Activated B cell treated with CpG ODN at 0.5 μM for 24 hours (primary cell): ENCODE measurements around the gene DARS1. TPM values are rescaled to one million over a fixed set of nuclear protein-coding genes. Genes with fewer than 3 reads are reported as not detected.

Source experiments
- ATAC-seq: fragments of 200-7000 bp; cut with Tn5 transposase; one replicate; pipeline ENCODE4 v1.10.0; 2021; ENCODE audit warnings: low read depth, mild to moderate bottlenecking, moderate library complexity
- CTCF ChIA-PET: fragments of 350-600 bp; sonication (Branson Sonifier 250); formaldehyde crosslinking; loops from one replicate; lab custom pipeline; 2021; ENCODE audit warnings: antibody characterized with exemption; lab: Charles Lee
- POLR2A ChIA-PET: fragments of 350-600 bp; sonication (Branson Sonifier 250); formaldehyde crosslinking; loops from one replicate; lab custom pipeline; 2021; ENCODE audit warnings: antibody characterized with exemption; lab: Charles Lee
- DNase-seq: peaks from one replicate; pipeline ENCODE4 v3.0.0; 2022
- H3K27ac Mint-ChIP-seq: one replicate; pipeline ENCODE4 v1.8.0; 2020; ENCODE audit warnings: mixed read lengths
- H3K27me3 Mint-ChIP-seq: one replicate; pipeline ENCODE4 v1.8.0; 2021; ENCODE audit warnings: mixed read lengths
- H3K36me3 Mint-ChIP-seq: one replicate; pipeline ENCODE4 v1.8.0; 2021; ENCODE audit warnings: low read depth, mixed read lengths
- H3K4me1 Mint-ChIP-seq: one replicate; pipeline ENCODE4 v1.8.0; 2021; ENCODE audit warnings: mixed read lengths
- H3K4me3 Mint-ChIP-seq: one replicate; pipeline ENCODE4 v1.8.0; 2020; ENCODE audit warnings: mild to moderate bottlenecking, mixed read lengths
- H3K9me3 Mint-ChIP-seq: one replicate; pipeline ENCODE4 v1.8.0; 2020; ENCODE audit warnings: mixed read lengths
- intact Hi-C: fragments of 100-400 bp; cut with micrococcal nuclease; formaldehyde crosslinking; loops from one replicate; pipeline ENCODE4 v1.15.1; 2024
- total RNA-seq: library from RNA; stranded (reverse); gene quantifications from 2 replicates; pipeline ENCODE4 v1.2.3, GENCODE V29; 2022
- TF ChIP-seq, protein P1 (sequence below): fragments of 200-600 bp; IDR thresholded peaks from one replicate; pipeline ENCODE4 v1.8.0; 2022; ENCODE audit warnings: antibody characterized with exemption, mild to moderate bottlenecking

The DARS1 gene
- total RNA-seq, 1 donor from 2014 or later: 96.3 TPM

- peaks cover 4% of the 10 kb centered on the region for H3K4me1 Mint-ChIP-seq
- DNase-seq (no peak), ATAC-seq (no peak)
- POLR2A ChIA-PET: no interaction called here
- H3K9me3 Mint-ChIP-seq: no peaks in the 10 kb centered on the region
- H3K36me3 Mint-ChIP-seq: no peaks in the 10 kb centered on the region
- no peak overlapping the region for H3K4me3 Mint-ChIP-seq
- CTCF ChIA-PET: no interaction called here
- TF ChIP-seq, protein P1, sequence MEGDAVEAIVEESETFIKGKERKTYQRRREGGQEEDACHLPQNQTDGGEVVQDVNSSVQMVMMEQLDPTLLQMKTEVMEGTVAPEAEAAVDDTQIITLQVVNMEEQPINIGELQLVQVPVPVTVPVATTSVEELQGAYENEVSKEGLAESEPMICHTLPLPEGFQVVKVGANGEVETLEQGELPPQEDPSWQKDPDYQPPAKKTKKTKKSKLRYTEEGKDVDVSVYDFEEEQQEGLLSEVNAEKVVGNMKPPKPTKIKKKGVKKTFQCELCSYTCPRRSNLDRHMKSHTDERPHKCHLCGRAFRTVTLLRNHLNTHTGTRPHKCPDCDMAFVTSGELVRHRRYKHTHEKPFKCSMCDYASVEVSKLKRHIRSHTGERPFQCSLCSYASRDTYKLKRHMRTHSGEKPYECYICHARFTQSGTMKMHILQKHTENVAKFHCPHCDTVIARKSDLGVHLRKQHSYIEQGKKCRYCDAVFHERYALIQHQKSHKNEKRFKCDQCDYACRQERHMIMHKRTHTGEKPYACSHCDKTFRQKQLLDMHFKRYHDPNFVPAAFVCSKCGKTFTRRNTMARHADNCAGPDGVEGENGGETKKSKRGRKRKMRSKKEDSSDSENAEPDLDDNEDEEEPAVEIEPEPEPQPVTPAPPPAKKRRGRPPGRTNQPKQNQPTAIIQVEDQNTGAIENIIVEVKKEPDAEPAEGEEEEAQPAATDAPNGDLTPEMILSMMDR: no peak
- no peaks in the 10 kb centered on the region for H3K27me3 Mint-ChIP-seq
- intact Hi-C loops: no loop called here
- H3K27ac Mint-ChIP-seq: no peak overlapping the region
These were observed 46.3 kb upstream of the DARS1 start for GRCh38 chr2:136031711-136032110.

GRCh38 chr2:136030406-136030805 is 45.0 kb upstream of the DARS1 start:
- ATAC-seq (no peak), DNase-seq (no peak)
- Mint-ChIP-seq H3K27ac (no peak overlapping the region), H3K4me3 (no peak overlapping the region), H3K36me3 (no peaks in the 10 kb centered on the region), H3K4me1 (peaks cover 12% of the 10 kb centered on the region), H3K9me3 (no peaks in the 10 kb centered on the region), H3K27me3 (no peaks in the 10 kb centered on the region)
- POLR2A ChIA-PET: interaction anchor here (1.3 kb wide), 1 partner anchor 11 kb away, joined by 4 read pairs; no protein-coding TSS in a partner anchor
- intact Hi-C loops: no loop called here
- TF ChIP-seq, protein P1: no peak
- CTCF ChIA-PET: no interaction called here

DNA sequence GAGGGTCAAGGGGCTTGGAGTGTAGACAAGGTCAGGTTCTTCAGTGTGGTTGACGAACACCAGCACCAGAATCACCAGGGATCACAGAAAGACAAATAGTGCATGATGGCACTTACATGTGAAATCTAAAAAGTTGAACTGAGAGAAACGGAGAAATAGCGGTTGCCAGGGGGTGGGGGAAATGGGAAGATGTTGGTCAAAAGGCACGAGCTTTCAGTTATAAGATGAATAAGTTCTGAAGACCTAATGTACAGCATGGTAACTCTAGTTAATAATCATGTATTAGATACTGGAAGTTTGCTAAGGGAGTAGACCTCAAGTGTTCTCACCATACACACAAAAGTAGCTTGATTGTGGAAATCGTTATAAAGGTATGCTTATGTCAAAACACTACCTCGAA is 43.7 kb upstream of the DARS1 start:
- H3K4me1 Mint-ChIP-seq: peaks cover 17% of the 10 kb centered on the region
- TF ChIP-seq, protein P1: no peak
- H3K36me3 Mint-ChIP-seq: no peaks in the 10 kb centered on the region
- intact Hi-C loops: no loop called here
- ATAC-seq (no peak), DNase-seq (no peak)
- H3K4me3 Mint-ChIP-seq: no peak overlapping the region
- H3K27ac Mint-ChIP-seq: no peak overlapping the region
- H3K9me3 Mint-ChIP-seq: no peaks in the 10 kb centered on the region
- ChIA-PET CTCF (interaction anchor here (0.6 kb wide), 1 partner anchor 43 kb away, joined by 3 read pairs; no protein-coding TSS in a partner anchor), POLR2A (interaction anchor here (0.6 to 1.3 kb wide), 3 partner anchors 10 to 94 kb away, joined by 3 to 10 read pairs (median 4); no protein-coding TSS in a partner anchor)
- no peaks in the 10 kb centered on the region for H3K27me3 Mint-ChIP-seq

- Mint-ChIP-seq H3K4me3 (no peak overlapping the region), H3K27ac (no peak overlapping the region), H3K9me3 (no peaks in the 10 kb centered on the region), H3K27me3 (no peaks in the 10 kb centered on the region), H3K4me1 (peaks cover 17% of the 10 kb centered on the region), H3K36me3 (no peaks in the 10 kb centered on the region)
- no peak for DNase-seq
- ChIA-PET CTCF (no interaction called here), POLR2A (interaction anchor here (0.7 to 1.1 kb wide), 3 partner anchors 23 to 104 kb away, joined by 3 to 4 read pairs (median 3); no protein-coding TSS in a partner anchor)
- intact Hi-C loops: no loop called here
- TF ChIP-seq, protein P1: no peak
- ATAC-seq: no peak
These were observed 42.6 kb upstream of the DARS1 start for GRCh38 chr2:136028001-136028400.

DNA sequence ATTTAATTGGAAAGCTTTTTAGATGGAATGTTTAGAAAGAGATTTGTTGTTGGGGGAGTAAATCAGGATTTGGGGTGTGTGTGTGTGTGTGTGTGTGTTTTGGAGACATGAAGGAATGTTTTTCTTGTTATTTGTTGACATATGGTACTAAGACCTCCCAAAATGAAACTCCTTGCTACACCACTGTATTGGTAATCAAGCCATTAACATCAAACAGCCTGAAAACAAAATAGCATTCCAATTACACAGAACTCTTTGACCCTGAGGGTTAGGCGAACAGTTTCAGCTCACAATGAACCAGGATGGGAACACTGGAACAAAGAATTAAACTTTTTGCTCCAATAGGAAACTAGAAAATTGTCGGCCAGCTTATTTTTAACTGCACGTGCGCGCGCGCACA is 41.7 kb upstream of the DARS1 start:
- ChIA-PET POLR2A (interaction anchor here (0.6 to 1.1 kb wide), 2 partner anchors 24 to 156 kb away, joined by 3 to 4 read pairs; no protein-coding TSS in a partner anchor), CTCF (no interaction called here)
- ATAC-seq (no peak), DNase-seq (no peak)
- Mint-ChIP-seq H3K36me3 (no peaks in the 10 kb centered on the region), H3K4me3 (no peak overlapping the region), H3K9me3 (no peaks in the 10 kb centered on the region), H3K27me3 (no peaks in the 10 kb centered on the region), H3K27ac (no peak overlapping the region), H3K4me1 (peaks cover 17% of the 10 kb centered on the region)
- TF ChIP-seq, protein P1: no peak
- intact Hi-C loops: no loop called here
